Renal cortex interstitium (tissue), 11 donors: ENCODE data around the gene CDIPT. TPM values are rescaled to one million over a fixed set of nuclear protein-coding genes. Genes with fewer than 3 reads are reported as not detected.
"Not testable (repeated sequence)": the region's sequence is repeated elsewhere in the genome, so short reads cannot be mapped to it uniquely, and the experiment has no call there.

Experiments used
- DNase-seq, 11 donors: peaks; one replicate each; pipeline ENCODE4 v3.0.0-alpha.2; 2013; ENCODE audit warnings: low read depth in 9 of 11, low spot score in 4 of 11; ENCODE audit errors: extremely low read depth in 1 of 11
- polyA plus RNA-seq, 3 donors: library from polyadenylated mRNA; unstranded; fragments of 120-200 nt; gene quantifications; one replicate each; pipeline ENCODE4 v1.2.1, GENCODE V29; 2013; ENCODE audit not compliant: insufficient read length in 3 of 3

CDIPT gene
- polyA plus RNA-seq, 3 donors: 83.8 to 110 (median 108) TPM

DNA sequence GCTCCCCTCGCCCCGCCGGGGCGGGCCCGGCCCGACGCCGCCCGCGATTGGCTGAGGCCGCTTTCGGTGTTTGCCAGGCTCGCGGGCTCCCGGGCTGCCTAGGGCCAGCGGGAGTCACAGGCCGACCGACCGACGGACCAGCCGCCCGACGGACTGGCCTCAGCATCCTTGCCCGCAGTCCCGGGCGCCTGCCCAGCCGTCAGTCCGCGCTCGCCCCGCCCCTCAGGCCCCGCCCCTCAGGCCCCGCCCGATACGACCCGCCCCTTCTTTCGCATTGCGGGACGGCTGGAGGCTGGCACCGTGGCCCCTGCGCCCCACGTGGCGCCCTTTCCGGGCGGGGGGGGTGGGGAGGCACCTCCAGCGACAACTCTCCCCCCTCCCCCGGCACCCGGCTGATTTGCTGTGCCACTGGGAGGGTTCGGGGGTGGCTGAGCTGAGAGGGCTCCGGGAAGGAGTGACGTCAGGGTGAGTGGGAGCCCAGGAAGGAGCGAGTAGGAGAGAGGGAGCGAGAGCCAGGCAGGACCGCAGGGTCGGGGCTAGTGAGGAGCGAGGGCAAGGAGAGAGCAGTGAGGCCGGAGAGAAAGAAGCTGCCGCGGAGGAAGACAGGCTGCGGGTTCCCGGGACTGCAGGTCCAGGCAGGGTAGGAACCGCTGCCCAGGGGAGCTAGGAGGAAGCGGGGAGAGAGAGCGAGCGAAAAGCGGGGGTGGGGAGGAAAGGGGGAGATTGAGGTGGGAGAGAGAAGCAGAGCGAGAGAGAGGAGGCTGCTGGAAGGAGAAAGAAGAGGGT is 37.3 kb upstream of the CDIPT start, which contains the start of gene ASPHD1:
Gene ASPHD1, plus strand, starts transcription at position 387 of the 786 bp plus-strand sequence. CDS start 484 bp downstream, outside the sequence.
- peak in 9 of 11 donors; percentile 23 to 74 (median 51) for DNase-seq

DNA sequence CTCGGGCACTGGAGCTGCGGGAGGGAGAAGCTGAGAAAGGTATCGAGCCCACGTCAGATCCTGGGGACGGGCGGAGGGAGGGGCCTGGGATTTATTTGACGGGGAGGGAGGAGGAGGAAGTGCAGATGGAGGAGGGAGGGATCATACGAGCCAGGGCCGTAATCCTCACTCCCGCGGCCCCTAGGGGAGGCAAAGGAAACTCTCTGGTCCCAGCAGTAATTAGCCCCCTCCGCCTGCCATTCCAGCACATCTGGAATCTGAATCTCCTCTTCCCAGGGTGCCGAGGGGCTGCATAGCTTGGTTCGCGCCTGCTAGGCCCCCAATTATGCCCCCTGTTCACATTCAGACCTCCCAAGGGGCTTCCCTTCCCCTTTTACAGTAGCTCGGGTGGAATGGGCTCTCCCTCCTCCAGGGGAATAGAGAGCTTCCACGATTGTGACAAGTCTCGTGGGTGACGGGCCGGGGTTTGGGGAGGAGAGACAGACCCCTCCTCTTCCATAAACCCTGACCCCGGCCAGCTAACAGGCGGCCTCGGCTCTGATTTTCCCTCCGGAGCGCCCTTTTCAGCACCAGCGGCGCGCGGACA is 36.6 kb upstream of the CDIPT start, which contains the start of gene SEZ6L2:
Gene SEZ6L2, minus strand, starts transcription at position 35 of the 586 bp plus-strand sequence. CDS start 531 bp downstream, outside the sequence.
- DNase-seq: peak; percentile 50 to 81 (median 70)

DNA sequence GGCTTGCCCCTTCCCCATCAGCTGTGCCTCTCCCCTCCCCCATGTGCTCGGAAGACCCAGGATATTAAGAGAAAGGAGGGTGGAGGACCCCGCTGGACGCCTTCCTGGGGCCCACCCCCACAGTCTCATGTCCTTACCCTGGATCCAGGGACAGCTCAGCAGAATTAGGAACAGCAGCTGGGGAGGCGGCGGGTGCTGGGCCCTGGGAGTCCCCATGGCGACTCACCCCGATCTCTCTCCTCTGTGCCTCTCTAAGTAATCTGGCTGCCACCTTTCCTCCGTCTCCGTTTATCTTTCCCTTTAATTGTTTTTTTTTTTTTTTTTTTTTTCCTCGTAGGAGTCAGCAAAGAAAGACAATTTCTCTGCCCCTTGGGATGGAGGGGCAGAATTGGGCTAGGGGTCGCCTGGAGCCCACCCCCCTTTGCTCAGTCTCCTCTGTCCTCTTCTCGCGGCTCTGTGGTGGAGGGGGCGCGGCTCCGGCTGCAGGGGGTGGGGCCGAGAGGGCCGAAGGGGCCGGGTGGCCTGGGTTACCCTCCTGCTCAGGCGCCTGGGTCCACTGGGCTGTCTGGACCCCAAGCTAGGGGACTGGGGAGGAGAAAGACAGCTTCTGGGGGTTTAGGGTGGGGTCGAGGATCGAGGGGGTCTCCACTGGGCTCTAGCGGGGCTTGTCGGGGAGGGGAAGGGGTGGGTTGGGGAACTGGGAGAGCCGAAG is 35.9 kb upstream of the CDIPT start:
- peak in 2 of 11 donors; percentile 17 to 32 for DNase-seq

DNA sequence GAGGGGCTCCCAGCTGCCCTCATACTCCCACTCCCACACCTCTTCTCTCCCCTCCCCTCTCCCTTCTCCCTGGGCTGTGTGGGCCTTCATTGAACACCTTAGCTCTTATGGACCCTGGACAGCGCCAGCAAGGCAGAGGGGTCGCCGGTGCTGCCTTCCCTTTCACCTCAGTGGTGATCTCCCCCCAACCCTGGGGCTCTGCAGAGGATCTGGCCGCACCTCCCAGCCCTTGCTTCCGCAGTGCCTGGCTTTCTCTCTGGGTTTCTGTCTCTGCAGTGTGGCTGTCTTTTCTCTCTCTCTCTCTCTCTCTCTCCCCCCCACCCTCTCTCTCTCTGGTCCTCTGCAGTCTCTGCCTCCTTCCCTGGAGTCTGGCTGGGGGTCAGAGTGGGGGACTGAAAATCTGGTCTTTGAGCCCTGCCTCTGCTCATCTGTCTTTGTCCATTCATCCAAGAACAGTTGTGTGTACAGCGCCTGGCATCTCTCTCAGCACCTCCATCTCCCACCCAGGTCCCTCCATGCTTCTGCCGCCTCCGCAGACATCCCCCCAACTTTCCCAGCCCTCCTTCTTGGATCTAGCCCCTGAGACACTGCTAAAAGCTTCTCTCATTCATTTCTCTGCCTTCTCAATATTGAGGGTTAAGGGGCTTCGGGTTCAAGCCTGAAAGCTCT is 35.2 kb upstream of the CDIPT start:
- DNase-seq: peak in 1 of 11 donors; percentile 8

DNA sequence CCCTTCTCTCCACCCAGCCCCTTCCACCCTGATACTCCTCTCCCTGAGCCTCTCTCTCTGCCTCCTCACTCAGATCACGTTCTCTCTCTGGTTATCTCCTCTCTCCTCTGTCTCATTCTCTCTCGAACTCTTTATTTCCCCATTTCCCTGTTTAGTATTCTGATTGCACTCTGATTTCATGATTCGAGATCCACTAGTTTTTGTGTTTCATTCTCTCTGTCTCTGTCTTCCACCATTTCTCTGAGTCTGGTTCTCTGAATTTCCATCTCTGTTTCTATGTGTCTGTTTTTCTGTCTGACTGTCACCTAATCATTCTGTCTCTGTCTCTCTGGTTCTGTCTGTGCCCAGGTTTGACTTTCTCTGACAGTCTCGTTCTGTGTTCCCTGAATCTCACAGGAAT is 34.3 kb upstream of the CDIPT start:
- DNase-seq: no peak

DNA sequence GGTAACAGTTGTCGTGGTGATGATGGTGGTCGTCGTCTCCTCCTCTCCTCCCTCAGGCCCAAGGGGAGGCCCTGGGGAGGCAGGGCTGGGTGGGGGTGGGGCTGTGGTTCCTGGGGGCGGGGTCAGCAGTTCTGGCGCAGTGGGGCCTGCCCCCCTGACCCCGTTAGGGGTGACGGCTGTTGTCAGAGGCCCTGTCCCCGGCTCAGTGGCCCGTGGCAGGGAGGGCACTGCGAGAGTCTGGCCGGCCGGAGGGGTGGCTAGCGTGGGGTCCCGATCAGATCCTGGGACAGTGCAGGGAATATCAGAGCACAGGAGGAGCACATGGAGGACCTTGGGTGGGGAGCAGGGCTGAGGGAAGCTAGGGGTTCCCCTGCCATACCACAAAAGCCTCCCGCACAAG is 33.8 kb upstream of the CDIPT start:
- DNase-seq: no peak

DNA sequence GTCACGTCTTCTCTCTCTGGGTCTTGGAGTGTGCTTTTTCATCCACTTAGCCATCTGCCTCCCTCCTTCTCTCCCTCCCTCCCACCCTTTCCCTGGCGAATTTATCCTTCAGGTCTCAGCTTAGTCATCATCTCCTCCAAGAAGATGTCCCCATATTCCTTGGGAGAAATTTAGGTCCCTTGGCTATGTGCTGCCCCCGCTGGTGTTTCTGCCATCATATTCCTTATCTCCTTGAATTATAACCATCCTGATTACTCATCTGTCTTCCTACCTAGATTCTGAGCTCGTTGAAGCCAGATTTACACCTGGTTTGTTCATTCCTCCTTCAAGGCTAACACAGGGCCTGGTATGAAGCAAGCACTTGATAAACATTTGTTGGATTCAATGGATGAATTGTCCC is 31.3 kb upstream of the CDIPT start:
- no peak for DNase-seq

DNA sequence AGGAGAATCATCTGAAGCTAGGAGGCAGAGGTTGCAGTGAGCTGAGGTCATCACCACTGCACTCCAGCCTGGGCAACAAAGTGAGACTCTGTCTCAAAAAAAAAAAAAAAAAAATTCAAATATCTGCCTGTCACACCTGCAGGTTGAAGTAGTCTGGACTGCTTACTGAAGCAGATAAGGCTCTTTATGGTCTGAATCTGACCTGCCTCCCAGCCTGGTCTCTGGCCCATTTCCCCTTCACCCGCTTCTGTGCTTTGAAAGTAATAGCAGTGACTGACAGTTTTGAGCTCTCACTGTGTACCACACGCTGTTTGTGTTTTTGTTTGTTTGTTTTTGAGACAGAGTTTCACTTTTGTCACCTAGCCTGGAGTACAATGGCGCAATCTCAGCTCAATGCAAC is 30.5 kb upstream of the CDIPT start:
- no peak for DNase-seq

DNA sequence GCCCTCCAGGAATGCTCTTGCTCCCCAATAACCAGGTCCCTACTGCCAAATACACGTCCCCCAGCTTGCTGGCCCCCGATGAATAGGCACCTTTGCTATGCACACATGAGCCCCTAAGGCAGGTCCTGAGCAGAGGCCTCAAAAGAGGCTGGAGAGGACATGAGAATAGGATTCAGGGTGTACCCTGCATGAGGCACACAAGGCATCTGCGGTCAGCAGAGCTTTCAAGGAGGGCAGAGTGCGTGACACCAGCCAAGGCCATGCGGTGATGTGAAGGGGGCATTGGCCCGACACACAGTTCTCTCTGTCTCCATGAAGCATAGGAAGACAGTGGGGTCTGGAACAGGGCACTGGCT is 29.4 kb upstream of the CDIPT start:
- no peak for DNase-seq

DNA sequence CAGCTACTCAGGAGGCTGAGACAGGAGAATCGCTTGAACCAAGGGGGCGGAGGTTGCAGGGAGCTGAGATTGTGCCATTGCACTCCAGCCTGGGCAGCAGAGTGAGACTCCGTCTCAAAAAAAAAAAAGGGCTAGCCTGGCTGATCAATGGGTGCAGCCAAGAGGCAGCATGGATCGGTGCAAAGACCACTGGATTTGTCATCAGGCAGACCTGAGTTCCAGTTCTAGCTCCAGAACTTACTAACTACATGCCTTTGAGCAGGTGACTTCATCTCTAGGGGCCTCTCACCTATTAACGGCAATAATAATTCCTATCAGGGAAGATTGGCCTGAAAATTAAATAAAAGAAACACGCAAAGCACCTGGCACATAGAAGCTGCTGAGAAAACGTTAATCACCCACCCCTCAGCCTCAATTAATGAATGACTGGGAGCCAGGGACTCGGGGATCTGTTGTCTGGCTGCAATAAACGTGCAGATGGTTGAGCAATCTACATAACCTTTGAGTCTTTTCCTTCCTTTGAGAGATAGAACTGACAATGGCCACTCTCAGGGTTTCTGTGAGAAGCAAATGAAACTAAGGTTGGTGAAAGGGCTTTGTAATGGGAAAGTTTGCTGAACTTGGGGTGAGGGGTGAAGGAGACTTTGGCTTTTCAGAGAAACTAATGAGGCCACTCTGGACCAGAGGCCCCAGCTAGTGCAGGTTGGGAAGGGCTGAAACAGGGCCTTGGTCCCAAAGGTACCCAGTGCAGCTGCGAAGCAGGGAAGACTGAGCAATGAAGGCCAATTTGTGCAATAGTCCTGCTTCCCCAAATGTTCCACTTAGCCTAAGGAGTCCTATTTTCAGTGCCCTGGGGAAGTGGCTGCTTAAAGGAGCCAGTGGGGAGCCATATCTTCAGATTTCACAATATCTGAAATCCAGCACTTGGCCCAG is 28.8 kb upstream of the CDIPT start:
- DNase-seq: peak in 1 of 11 donors; percentile 14

DNA sequence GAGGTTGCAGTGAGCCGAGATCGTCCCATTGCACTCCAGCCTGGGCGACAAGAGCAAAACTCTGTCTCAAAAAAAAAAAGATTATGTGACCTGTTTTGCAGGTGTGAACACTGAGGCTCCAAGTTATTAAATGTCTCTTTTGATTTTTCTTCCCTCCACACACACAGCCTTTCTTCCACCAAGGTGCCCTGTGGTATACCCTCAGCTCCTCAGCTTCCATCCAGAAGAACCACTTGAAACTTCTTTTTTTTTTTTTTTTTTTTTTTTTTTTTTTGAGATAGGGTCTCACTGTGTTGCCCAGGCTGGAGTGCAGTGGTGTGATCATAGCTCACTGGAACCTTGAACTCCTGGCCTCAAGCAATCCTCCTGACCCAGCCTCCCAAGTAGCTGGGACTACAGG is 26.3 kb upstream of the CDIPT start:
- not testable (repeated sequence) for DNase-seq

DNA sequence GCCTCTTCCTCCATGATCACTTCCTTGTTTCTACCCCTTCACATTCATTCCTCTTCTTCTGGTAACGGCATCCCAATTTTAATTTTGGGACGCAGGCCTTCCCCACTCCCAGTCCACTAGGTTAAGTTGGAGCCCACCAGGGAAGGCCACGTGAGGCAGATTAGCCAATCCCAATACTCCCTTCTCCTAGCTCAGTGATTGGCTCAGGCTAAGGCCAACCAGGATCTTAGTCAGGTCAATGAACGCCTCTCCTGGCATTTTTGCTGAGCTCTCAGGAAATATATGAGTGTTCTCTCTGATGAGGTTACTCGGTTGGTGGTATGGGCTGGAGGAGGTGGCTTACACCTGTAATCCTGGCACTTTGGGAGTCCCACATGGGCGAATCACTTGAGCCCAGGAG is 21.0 kb upstream of the CDIPT start:
- no peak for DNase-seq

DNA sequence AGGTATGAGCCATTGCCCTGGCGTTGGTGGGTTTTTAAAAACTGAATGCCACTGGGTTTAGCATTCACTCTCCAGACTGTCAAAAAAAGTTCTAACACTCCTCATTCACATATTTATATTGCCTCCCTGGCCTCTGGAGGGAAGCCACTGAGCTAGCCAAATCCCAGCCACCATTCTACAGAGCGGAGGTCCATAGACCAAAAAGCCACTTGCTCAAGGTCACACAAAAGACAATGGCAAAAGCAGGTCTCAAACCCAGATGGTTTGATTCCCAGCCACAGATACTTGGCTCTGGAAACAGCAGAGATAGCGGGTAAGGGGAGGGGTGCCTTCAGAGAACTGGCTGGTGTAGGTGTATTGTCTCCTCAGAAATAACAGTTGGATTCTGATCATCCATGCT is 18.0 kb upstream of the CDIPT start:
- DNase-seq: no peak

DNA sequence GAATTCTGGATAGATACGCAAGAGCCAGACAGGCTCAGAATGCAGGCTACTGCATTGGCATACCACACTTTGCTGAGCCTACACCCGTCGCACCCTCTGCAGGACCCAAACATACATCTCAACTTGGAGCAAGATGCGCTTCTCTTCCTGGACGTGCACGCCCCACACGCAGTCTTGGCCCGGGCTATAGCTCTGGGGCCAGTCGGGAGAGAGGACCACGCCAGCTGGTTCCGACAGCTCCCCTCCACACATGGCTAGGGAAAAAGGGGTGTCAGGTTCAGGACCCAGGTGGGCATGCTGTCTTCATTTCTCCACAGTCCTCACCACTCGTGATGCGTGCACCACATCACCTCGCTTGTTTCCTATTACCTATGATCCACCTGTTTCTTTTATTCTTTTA is 15.1 kb upstream of the CDIPT start:
- no peak for DNase-seq

DNA sequence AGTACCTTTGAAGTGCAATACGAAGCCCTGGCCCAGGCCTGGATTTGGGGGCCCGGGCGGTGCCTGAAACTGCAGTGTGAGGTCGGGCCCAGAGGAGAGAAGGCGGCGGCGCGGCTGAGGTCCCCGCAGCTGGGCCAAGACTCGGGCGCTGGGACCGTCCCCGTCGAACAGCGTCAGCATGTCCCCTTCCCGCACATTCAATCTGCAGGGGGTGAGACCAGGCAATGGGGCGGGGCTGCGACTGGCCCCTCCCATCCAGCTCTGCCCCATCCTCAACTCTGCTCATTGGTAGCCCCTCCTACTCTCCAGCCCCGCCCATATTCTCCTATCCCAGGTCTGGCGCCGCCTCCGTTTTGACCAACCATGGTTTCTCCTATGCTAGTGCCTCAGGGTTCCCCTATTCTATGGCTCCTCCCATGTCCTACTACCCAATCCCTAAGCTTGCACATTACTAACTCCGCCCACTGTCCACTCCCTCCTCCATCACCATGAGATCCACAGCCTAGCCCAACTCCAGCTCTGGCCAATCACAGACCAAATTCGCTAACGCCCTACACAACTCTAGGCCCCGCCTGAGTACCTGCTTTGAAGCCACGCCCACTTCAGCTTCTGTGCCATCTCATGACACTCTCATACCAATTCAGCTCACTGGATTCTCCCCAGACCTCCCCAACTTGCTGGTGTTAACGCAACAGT is 14.4 kb upstream of the CDIPT start:
- DNase-seq: peak in 2 of 11 donors; percentile 7

DNA sequence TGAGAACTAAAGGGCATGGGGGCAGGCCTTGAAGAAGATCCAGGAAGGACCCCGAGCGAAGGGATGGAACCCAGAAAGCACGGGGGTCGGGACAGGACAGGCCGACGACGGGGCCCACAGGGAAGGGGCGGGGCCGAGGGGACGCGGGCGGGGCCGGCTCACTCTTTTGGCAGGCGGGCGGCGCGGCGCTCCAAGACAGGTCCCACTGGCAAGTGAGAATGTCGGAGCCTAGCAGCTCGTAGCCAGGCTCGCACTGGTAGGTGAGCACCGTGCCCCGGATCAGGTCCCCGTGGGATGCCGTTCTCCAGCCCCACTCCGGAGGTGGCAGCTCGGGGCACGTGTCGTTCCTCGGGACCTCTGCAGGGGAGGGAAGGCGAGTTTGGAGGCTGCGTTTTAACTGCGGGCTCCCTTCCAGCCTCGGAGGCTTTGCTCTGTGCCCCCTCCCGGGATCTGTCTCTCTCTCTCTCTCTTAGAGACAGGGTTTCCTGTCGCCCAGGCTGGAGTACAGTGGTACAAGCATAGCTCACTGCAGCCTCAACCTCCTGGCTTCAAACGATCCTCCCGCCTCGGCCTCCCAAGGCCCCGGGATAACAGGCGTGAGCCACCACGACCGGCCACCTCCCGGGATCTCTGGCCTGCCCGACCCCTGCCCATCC is 13.7 kb upstream of the CDIPT start:
- no peak for DNase-seq

DNA sequence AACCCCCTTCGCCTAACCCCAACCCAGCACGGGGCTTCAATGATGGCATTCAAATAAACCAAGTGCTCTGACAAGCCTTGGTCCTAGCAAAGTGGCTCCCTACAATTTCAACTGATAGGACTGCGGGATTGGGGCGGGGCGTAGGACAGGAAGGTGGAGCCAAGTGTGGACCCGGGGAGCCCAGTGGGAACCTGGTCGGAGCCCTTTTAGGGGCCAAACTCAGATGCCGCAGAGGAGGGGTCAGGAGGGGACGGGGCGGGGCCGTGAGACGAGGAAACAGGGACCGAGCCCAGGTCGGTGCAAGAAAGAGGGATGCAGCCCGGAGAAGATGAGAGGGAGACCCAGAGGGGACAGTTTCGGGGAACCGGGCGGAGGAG is 13.2 kb upstream of the CDIPT start:
- DNase-seq: no peak
